Measurements from ENCODE around the gene CABCOCO1.
"Not testable (repeated sequence)": the region's sequence is repeated elsewhere in the genome, so short reads cannot be mapped to it uniquely, and the experiment has no call there.

The CABCOCO1 gene

DNA sequence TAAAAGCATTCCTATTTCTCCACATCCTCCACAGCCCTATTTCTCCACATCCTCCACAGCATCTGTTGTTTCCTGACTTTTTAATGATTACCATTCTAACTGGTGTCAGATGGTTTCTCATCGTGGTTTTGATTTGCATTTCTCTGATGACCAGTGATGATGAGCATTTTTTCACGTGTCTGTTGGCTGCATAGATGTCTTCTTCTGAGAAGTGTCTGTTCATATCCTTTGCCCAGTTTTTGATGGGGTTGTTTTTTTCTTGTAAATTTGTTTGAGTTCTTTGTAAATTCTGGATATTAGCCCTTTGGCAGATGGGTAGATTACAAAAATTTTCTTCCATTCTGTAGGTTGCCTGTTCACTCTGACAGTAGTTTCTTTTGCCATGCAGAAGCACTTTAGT is 49.4 kb downstream of the CABCOCO1 start:
- WGBS, 2 experiments (ENCODE audit: insufficient coverage in 2 of 2) = 100% methylated on average over 1 of the region's 2 CpGs; no CpG with 5 or more reads in 1 of the 2 experiments
- H3K27ac ChIP-seq (ENCODE audit: low read depth, low read length, severe bottlenecking); H3K4me3 ChIP-seq (ENCODE audit: extremely low read depth, insufficient read depth, low read length, poor library complexity, severe bottlenecking); H3K36me3 ChIP-seq (ENCODE audit: control insufficient read depth, insufficient read depth, low read length); H3K4me1 ChIP-seq (ENCODE audit: control insufficient read depth, insufficient read depth, low read length, poor library complexity, severe bottlenecking); H3K9me3 ChIP-seq (ENCODE audit: control insufficient read depth, low read length): not testable (repeated sequence)

- not testable (repeated sequence) for H3K4me1 ChIP-seq (ENCODE audit: control insufficient read depth, insufficient read depth, low read length, poor library complexity, severe bottlenecking); H3K9me3 ChIP-seq (ENCODE audit: control insufficient read depth, low read length); H3K36me3 ChIP-seq (ENCODE audit: control insufficient read depth, insufficient read depth, low read length); H3K4me3 ChIP-seq (ENCODE audit: extremely low read depth, insufficient read depth, low read length, poor library complexity, severe bottlenecking); H3K27ac ChIP-seq (ENCODE audit: low read depth, low read length, severe bottlenecking)
- 91 to 92% methylated on average over 6 of the region's 6 CpGs for WGBS, 2 experiments (ENCODE audit: insufficient coverage in 2 of 2)
Measured at GRCh38 chr10:61719475-61719874, 56.7 kb downstream of the CABCOCO1 start.

DNA sequence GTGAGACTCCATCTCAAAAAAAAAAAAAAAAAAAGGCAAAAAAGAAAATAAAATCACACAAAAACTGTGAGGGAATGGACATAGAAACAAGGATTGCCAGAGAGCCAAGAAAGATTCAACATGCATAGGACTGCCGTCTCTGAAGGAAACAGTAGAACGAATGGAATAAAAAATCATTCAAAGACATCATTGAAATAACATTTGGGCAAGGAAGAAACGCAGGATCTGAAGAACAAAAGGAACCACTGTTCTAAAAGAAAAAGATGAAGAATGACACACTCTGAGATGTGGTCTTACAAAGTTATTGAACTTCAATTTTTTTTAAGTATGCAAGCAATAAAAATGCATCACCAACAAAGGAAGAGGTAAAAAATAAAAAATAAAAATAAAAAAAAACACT is 57.2 kb downstream of the CABCOCO1 start:
- H3K36me3 ChIP-seq (ENCODE audit: control insufficient read depth, insufficient read depth, low read length) = no peaks in the 10 kb centered on the region
- no peak overlapping the region for H3K4me3 ChIP-seq (ENCODE audit: extremely low read depth, insufficient read depth, low read length, poor library complexity, severe bottlenecking)
- WGBS, 2 experiments (ENCODE audit: insufficient coverage in 2 of 2) = 100% methylated on average over 1 of the region's 3 CpGs; no CpG with 5 or more reads in 1 of the 2 experiments
- no peak overlapping the region for H3K27ac ChIP-seq (ENCODE audit: low read depth, low read length, severe bottlenecking)
- no peaks in the 10 kb centered on the region for H3K4me1 ChIP-seq (ENCODE audit: control insufficient read depth, insufficient read depth, low read length, poor library complexity, severe bottlenecking)
- H3K9me3 ChIP-seq (ENCODE audit: control insufficient read depth, low read length) = no peaks in the 10 kb centered on the region

GRCh38 chr10:61721431-61721830 is 58.7 kb downstream of the CABCOCO1 start:
- H3K4me1 ChIP-seq (ENCODE audit: control insufficient read depth, insufficient read depth, low read length, poor library complexity, severe bottlenecking) = no peaks in the 10 kb centered on the region
- H3K36me3 ChIP-seq (ENCODE audit: control insufficient read depth, insufficient read depth, low read length) = no peaks in the 10 kb centered on the region
- 93 to 100% methylated on average over 3 of the region's 4 CpGs for WGBS, 2 experiments (ENCODE audit: insufficient coverage in 2 of 2)
- no peaks in the 10 kb centered on the region for H3K9me3 ChIP-seq (ENCODE audit: control insufficient read depth, low read length)
- H3K27ac ChIP-seq (ENCODE audit: low read depth, low read length, severe bottlenecking) = no peak overlapping the region
- no peak overlapping the region for H3K4me3 ChIP-seq (ENCODE audit: extremely low read depth, insufficient read depth, low read length, poor library complexity, severe bottlenecking)

DNA sequence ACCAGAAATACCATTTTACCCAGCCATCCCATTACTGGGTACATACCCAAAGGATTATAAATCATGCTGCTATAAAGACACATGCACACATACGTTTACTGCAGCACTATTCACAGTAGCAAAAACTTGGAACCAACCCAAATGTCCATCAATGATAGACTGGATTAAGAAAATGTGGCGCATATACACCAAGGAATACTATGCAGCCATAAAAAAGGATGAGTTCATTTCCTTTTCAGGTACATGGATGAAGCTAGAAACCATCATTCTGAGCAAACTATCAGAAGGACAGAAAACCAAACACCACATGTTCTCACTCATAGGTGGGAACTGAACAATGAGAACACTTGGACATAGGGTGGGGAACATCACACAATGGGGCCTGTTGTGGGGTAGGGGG is 62.5 kb downstream of the CABCOCO1 start:
- H3K4me3 ChIP-seq (ENCODE audit: extremely low read depth, insufficient read depth, low read length, poor library complexity, severe bottlenecking); H3K4me1 ChIP-seq (ENCODE audit: control insufficient read depth, insufficient read depth, low read length, poor library complexity, severe bottlenecking); H3K36me3 ChIP-seq (ENCODE audit: control insufficient read depth, insufficient read depth, low read length); H3K27ac ChIP-seq (ENCODE audit: low read depth, low read length, severe bottlenecking); H3K9me3 ChIP-seq (ENCODE audit: control insufficient read depth, low read length): not testable (repeated sequence)
- no CpG with 5 or more reads among the region's 2 CpGs for WGBS, 2 experiments (ENCODE audit: insufficient coverage in 2 of 2)

GRCh38 chr10:61729596-61729995 is 66.9 kb downstream of the CABCOCO1 start:
- no peaks in the 10 kb centered on the region for H3K9me3 ChIP-seq (ENCODE audit: control insufficient read depth, low read length)
- H3K36me3 ChIP-seq (ENCODE audit: control insufficient read depth, insufficient read depth, low read length) = no peaks in the 10 kb centered on the region
- no peak overlapping the region for H3K27ac ChIP-seq (ENCODE audit: low read depth, low read length, severe bottlenecking)
- H3K4me3 ChIP-seq (ENCODE audit: extremely low read depth, insufficient read depth, low read length, poor library complexity, severe bottlenecking) = no peak overlapping the region
- no CpG with 5 or more reads among the region's 2 CpGs for WGBS, 2 experiments (ENCODE audit: insufficient coverage in 2 of 2)
- no peaks in the 10 kb centered on the region for H3K4me1 ChIP-seq (ENCODE audit: control insufficient read depth, insufficient read depth, low read length, poor library complexity, severe bottlenecking)

DNA sequence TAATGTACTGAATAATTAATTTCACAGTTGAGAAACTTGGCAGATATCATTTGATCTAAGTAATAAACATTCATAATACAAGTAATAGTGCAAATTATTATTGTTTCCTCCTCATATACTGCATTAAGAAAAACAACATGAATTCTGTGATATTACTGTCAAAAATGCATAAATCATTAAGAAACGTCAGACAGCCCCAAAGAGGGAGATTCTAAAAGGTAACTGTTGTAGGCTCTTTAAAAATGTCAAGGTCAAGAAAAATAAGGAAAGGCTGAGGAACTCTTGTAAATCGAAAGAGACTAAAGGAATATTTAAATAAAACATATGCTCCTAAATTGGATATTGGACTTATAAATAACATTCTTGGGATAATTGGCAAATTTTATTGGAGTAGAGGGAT is 67.9 kb downstream of the CABCOCO1 start:
- Histone ChIP-seq H3K4me3 (ENCODE audit: extremely low read depth, insufficient read depth, low read length, poor library complexity, severe bottlenecking) (no peak overlapping the region), H3K36me3 (ENCODE audit: control insufficient read depth, insufficient read depth, low read length) (no peaks in the 10 kb centered on the region), H3K9me3 (ENCODE audit: control insufficient read depth, low read length) (no peaks in the 10 kb centered on the region), H3K4me1 (ENCODE audit: control insufficient read depth, insufficient read depth, low read length, poor library complexity, severe bottlenecking) (no peaks in the 10 kb centered on the region), H3K27ac (ENCODE audit: low read depth, low read length, severe bottlenecking) (no peak overlapping the region)
- WGBS, 2 experiments (ENCODE audit: insufficient coverage in 2 of 2) = no CpG with 5 or more reads among the region's 2 CpGs

DNA sequence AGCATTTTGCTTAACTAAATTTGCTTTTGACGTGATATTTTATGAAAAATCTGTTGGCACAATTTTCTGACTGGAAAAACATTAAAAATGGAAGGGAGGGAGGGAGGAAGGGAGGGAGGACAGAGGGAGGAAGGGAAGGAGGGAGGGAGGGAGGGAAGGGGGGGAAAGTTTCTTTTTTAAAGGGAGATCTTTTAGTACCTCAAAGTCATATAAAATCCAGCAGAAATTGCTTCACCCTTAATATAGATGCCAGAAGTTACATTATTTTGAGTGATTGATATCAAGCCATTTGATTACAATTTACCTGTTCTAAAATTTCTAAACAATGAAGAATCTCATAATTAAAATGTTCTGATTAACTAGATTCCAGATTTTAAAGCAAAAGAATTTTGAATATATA is 68.9 kb downstream of the CABCOCO1 start:
- WGBS, 2 experiments (ENCODE audit: insufficient coverage in 2 of 2) = 71% methylated on average over 1 of the region's 1 CpG; no CpG with 5 or more reads in 1 of the 2 experiments
- no peaks in the 10 kb centered on the region for H3K4me1 ChIP-seq (ENCODE audit: control insufficient read depth, insufficient read depth, low read length, poor library complexity, severe bottlenecking)
- no peak overlapping the region for H3K27ac ChIP-seq (ENCODE audit: low read depth, low read length, severe bottlenecking)
- no peak overlapping the region for H3K4me3 ChIP-seq (ENCODE audit: extremely low read depth, insufficient read depth, low read length, poor library complexity, severe bottlenecking)
- H3K9me3 ChIP-seq (ENCODE audit: control insufficient read depth, low read length) = no peaks in the 10 kb centered on the region
- H3K36me3 ChIP-seq (ENCODE audit: control insufficient read depth, insufficient read depth, low read length) = no peaks in the 10 kb centered on the region

GRCh38 chr10:61732629-61733278 is 70.0 kb downstream of the CABCOCO1 start:
- no peaks in the 10 kb centered on the region for H3K9me3 ChIP-seq (ENCODE audit: control insufficient read depth, low read length)
- no CpG with 5 or more reads among the region's 4 CpGs for WGBS, 2 experiments (ENCODE audit: insufficient coverage in 2 of 2)
- H3K36me3 ChIP-seq (ENCODE audit: control insufficient read depth, insufficient read depth, low read length) = no peaks in the 10 kb centered on the region
- H3K4me1 ChIP-seq (ENCODE audit: control insufficient read depth, insufficient read depth, low read length, poor library complexity, severe bottlenecking) = no peaks in the 10 kb centered on the region
- no peak overlapping the region for H3K27ac ChIP-seq (ENCODE audit: low read depth, low read length, severe bottlenecking)
- H3K4me3 ChIP-seq (ENCODE audit: extremely low read depth, insufficient read depth, low read length, poor library complexity, severe bottlenecking) = no peak overlapping the region

DNA sequence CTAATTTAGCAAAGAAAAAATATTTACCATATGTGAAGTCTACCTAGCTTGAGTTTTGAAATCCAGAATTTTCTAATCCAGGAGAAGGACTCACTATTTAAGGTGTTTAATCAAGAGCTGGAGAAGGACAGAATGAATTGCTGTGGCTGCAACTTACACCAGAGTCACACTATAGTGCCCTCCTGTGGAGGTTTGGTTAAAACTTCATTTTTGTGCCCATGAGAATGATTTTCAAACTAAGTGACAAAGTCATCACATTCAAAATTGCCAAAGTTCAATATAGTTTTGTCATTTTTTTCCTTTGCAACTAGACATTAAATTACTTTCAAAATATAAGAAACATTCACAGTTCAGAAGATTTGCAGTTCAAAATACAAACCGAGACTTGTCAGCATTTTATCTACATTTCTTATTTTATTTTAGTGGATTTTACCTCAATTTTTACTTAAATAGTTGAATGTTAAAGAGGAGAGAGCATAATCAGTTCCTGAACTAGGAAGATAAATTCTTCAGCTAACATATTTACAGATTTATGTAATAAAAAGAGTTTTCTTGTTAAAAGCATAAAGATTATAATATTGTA is 70.7 kb downstream of the CABCOCO1 start:
- Histone ChIP-seq H3K4me1 (ENCODE audit: control insufficient read depth, insufficient read depth, low read length, poor library complexity, severe bottlenecking) (no peaks in the 10 kb centered on the region), H3K4me3 (ENCODE audit: extremely low read depth, insufficient read depth, low read length, poor library complexity, severe bottlenecking) (no peak overlapping the region), H3K36me3 (ENCODE audit: control insufficient read depth, insufficient read depth, low read length) (no peaks in the 10 kb centered on the region), H3K27ac (ENCODE audit: low read depth, low read length, severe bottlenecking) (no peak overlapping the region), H3K9me3 (ENCODE audit: control insufficient read depth, low read length) (no peaks in the 10 kb centered on the region)
- WGBS, 2 experiments (ENCODE audit: insufficient coverage in 2 of 2) = no CpG with 5 or more reads among the region's 1 CpG

DNA sequence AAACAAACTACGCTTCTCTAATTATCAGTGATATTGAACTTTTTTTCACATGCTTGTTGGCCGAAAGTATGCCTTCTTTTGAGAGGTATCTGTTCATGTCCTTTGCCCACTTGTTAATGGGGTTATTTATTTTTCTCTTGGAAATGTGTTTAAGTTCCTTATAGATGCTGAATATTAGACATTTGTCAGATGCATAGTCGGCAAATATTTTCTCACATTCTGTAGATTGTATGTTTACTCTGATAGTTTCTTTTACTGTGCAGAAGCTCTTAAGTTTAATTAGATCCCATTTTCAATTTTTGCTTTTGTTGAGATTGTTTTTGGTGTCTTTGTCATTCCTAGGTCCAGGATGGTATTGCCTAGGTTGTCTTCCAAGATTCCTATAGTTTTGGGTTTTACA is 73.2 kb downstream of the CABCOCO1 start:
- H3K4me1 ChIP-seq (ENCODE audit: control insufficient read depth, insufficient read depth, low read length, poor library complexity, severe bottlenecking) = no peaks in the 10 kb centered on the region
- 83 to 100% methylated on average over 1 to 2 of the region's 3 CpGs for WGBS, 2 experiments (ENCODE audit: insufficient coverage in 2 of 2)

More for the DNA sequence above, 73.2 kb downstream of the CABCOCO1 start:
- H3K9me3 ChIP-seq (ENCODE audit: control insufficient read depth, low read length) = no peaks in the 10 kb centered on the region
- no peak overlapping the region for H3K4me3 ChIP-seq (ENCODE audit: extremely low read depth, insufficient read depth, low read length, poor library complexity, severe bottlenecking)
- H3K36me3 ChIP-seq (ENCODE audit: control insufficient read depth, insufficient read depth, low read length) = no peaks in the 10 kb centered on the region
- H3K27ac ChIP-seq (ENCODE audit: low read depth, low read length, severe bottlenecking) = no peak overlapping the region

Measured in mesodermal cell (in vitro differentiated cells).